Thoracic aorta (tissue), 2 donors: ENCODE results near the gene NIT1. TPM values are rescaled to one million over a fixed set of nuclear protein-coding genes. Genes with fewer than 3 reads are reported as not detected.

Experiments
- ATAC-seq: fragments of 150-250 bp; one replicate; pipeline ENCODE4 v1.8.0; 2017; ENCODE audit warnings: low read depth; ENCODE audit not compliant: insufficient number of reproducible peaks, low FRiP score
- DNase-seq: peaks from one replicate; pipeline ENCODE4 v3.0.0-alpha.2; 2020; ENCODE audit warnings: low spot score
- H3K27ac ChIP-seq, 2 donors: fragments of 200-600 bp; sonication (generic); 1 replicate in 1 of 2; 2 replicates in 1 of 2; pipeline ENCODE4 v1.5.1; 2016; ENCODE audit warnings: mild to moderate bottlenecking in 2 of 2, moderate library complexity in 2 of 2
- H3K27me3 ChIP-seq: fragments of 200-600 bp; sonication (generic); replicated peaks from 2 replicates; pipeline ENCODE4 v1.6.0; 2016; ENCODE audit warnings: mild to moderate bottlenecking; ENCODE audit not compliant: insufficient read depth
- H3K36me3 ChIP-seq: fragments of 200-600 bp; sonication (generic); one replicate; pipeline ENCODE4 v1.5.1; 2016
- H3K4me1 ChIP-seq, 2 donors: fragments of 200-600 bp; sonication (generic); 1 replicate in 1 of 2; 2 replicates in 1 of 2; pipeline versions ENCODE4 v1.5.1 to v1.6.0; 2016; ENCODE audit warnings: low read depth in 2 of 2, mild to moderate bottlenecking in 1 of 2; ENCODE audit not compliant: control insufficient read depth in 1 of 2
- H3K4me3 ChIP-seq: fragments of 200-600 bp; sonication (generic); 2 replicates; pipeline ENCODE4 v1.5.1; 2016; ENCODE audit warnings: mild to moderate bottlenecking
- H3K9me3 ChIP-seq: fragments of 200-600 bp; sonication (generic); 2 replicates; pipeline ENCODE4 v1.5.1; 2016
- total RNA-seq, 2 donors: library from RNA; depleted of rRNA; stranded (reverse); fragments of >200 nt; gene quantifications; one replicate each; pipeline versions ENCODE4 v1.1.0 to v1.2.3, GENCODE V29; 2016
- TF ChIP-seq, protein P1 (sequence below): fragments of 200-600 bp; sonication (generic); IDR thresholded peaks from one replicate; pipeline ENCODE4 v1.5.1; 2019; ENCODE audit warnings: antibody characterized with exemption

NIT1 gene
- total RNA-seq, 2 donors from 2014 or later = 25.3 to 42.1 TPM

- no peak for ATAC-seq
- H3K27ac ChIP-seq = no peak overlapping the region
- no peak overlapping the region for H3K4me3 ChIP-seq
- TF ChIP-seq, protein P1, sequence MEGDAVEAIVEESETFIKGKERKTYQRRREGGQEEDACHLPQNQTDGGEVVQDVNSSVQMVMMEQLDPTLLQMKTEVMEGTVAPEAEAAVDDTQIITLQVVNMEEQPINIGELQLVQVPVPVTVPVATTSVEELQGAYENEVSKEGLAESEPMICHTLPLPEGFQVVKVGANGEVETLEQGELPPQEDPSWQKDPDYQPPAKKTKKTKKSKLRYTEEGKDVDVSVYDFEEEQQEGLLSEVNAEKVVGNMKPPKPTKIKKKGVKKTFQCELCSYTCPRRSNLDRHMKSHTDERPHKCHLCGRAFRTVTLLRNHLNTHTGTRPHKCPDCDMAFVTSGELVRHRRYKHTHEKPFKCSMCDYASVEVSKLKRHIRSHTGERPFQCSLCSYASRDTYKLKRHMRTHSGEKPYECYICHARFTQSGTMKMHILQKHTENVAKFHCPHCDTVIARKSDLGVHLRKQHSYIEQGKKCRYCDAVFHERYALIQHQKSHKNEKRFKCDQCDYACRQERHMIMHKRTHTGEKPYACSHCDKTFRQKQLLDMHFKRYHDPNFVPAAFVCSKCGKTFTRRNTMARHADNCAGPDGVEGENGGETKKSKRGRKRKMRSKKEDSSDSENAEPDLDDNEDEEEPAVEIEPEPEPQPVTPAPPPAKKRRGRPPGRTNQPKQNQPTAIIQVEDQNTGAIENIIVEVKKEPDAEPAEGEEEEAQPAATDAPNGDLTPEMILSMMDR = no peak
- H3K27me3 ChIP-seq = no peaks in the 10 kb centered on the region
- no peaks in the 10 kb centered on the region for H3K36me3 ChIP-seq
- no peaks in the 10 kb centered on the region for H3K9me3 ChIP-seq
- no peak for DNase-seq
- no peaks in the 10 kb centered on the region for H3K4me1 ChIP-seq
Observed at GRCh38 chr1:161076410-161076809, 41.5 kb upstream of the NIT1 start.

DNA sequence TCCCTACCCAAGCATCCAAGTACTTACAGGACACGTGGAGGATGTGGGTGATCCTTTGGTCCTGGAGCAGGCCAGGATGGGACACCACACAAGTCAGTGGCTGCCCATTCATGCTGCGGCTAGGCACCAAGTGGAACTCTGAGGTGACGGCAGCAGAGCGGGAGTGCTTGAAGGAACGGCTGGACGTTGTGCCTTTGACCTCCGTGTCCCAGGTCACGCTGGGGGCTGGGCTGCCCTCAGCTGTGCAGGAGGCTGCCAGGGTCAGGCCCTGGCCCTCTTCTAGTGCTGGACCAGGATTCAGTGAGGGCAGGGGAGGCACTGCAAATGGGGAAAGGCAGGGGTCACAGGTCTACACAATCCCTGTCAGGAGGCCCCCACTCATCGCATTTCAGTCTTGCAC is 40.5 kb upstream of the NIT1 start:
- Histone ChIP-seq H3K36me3 (no peaks in the 10 kb centered on the region), H3K4me1 (no peaks in the 10 kb centered on the region), H3K27me3 (no peaks in the 10 kb centered on the region), H3K27ac (no peak overlapping the region), H3K9me3 (no peaks in the 10 kb centered on the region), H3K4me3 (no peak overlapping the region)
- ATAC-seq (no peak), DNase-seq (no peak)
- TF ChIP-seq, protein P1 = no peak

DNA sequence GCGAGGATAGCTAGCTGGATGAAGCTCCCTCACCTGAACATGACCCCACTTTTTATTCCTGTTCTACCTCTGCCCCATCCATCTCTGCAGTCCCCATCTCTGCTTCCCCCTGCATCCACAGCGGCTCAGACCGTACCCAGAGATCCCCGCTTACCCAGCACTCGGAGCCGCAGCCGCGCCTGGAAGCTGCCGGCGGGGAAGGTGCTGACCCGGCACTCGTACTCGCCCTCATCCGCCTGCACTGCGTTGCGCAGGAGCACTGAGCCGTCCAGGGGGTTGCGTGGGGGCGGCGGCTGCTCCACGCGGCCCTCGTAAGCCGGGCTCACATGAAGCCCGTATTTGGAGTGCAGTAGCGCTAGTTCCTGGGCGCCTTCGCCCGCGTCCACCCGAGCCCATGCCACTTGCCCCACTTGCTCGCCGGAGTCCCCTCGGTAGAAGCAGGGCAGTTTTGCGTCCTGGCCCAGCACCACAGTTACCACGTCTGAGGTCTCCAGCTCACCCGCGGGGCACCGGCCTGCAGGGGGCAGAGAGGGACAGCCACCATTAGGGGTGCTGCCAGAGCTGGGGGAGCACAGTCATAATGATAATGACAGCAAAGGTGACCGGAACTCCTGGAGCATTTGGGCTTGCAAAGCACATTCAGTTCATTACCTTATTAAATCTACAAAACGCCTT is 38.3 kb upstream of the NIT1 start:
- TF ChIP-seq, protein P1 = no peak
- H3K4me3 ChIP-seq = no peak overlapping the region
- H3K4me1 ChIP-seq = no peaks in the 10 kb centered on the region
- no peak for ATAC-seq
- H3K27ac ChIP-seq = no peak overlapping the region
- no peak for DNase-seq
- no peaks in the 10 kb centered on the region for H3K27me3 ChIP-seq
- H3K9me3 ChIP-seq = no peaks in the 10 kb centered on the region
- H3K36me3 ChIP-seq = no peaks in the 10 kb centered on the region

- TF ChIP-seq, protein P1 = no peak
- H3K4me3 ChIP-seq = no peak overlapping the region
- DNase-seq (no peak), ATAC-seq (no peak)
- H3K9me3 ChIP-seq = no peaks in the 10 kb centered on the region
- no peaks in the 10 kb centered on the region for H3K27me3 ChIP-seq
- H3K4me1 ChIP-seq = no peaks in the 10 kb centered on the region
- H3K36me3 ChIP-seq = no peaks in the 10 kb centered on the region
- no peak overlapping the region for H3K27ac ChIP-seq
Observed at GRCh38 chr1:161080441-161081405, 37.2 kb upstream of the NIT1 start.

DNA sequence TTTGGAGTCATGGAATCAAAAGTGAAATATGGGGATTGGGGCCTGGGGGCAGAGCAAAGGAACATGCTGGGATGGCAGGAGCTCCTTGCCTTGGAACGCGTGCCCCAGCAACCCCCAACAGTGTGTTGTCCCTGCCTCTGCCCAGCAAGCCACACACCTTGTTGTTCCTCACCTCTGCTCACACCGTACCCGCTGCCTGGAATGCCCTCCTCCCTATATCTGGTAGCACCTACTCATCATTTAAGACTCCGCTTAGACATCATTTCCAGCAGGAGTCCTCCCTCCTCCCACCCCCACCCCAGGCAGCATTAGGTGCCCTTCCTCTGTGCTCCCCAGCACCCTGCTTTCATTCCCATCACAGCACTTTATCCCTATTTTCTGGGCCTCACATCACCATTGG is 36.4 kb upstream of the NIT1 start:
- no peak overlapping the region for H3K27ac ChIP-seq
- ATAC-seq = no peak

More for the DNA sequence above, 36.4 kb upstream of the NIT1 start:
- TF ChIP-seq, protein P1 = no peak
- Histone ChIP-seq H3K4me3 (no peak overlapping the region), H3K36me3 (no peaks in the 10 kb centered on the region), H3K27me3 (no peaks in the 10 kb centered on the region), H3K9me3 (no peaks in the 10 kb centered on the region), H3K4me1 (no peaks in the 10 kb centered on the region)
- no peak for DNase-seq
